Breast epithelium (tissue), 4 donors: ENCODE results near the gene UNC45A. TPM values are rescaled to one million over a fixed set of nuclear protein-coding genes. Genes with fewer than 3 reads are reported as not detected.

Experiments
- DNase-seq, 2 donors: peaks; one replicate each; pipeline ENCODE4 v3.0.0-alpha.2; 2019; ENCODE audit warnings: low spot score in 2 of 2
- H3K27ac ChIP-seq, 2 donors: fragments of 200-600 bp; sonication (generic) in 1 of 2; one replicate each; pipeline ENCODE4 v1.5.1; 2016 to 2019; ENCODE audit warnings: mild to moderate bottlenecking in 1 of 2
- H3K27me3 ChIP-seq, 2 donors: fragments of 200-600 bp; sonication (generic) in 1 of 2; one replicate each; pipeline versions ENCODE4 v1.5.1 to v1.6.0; 2017 to 2019; ENCODE audit warnings: control low read depth in 1 of 2, mild to moderate bottlenecking in 1 of 2
- H3K36me3 ChIP-seq: fragments of 200-600 bp; one replicate; pipeline ENCODE4 v1.5.1; 2019
- H3K4me1 ChIP-seq, 2 donors: fragments of 200-600 bp; sonication (generic); one replicate each; pipeline ENCODE4 v1.5.1; 2016 to 2019; ENCODE audit warnings: control low read depth in 1 of 2
- H3K4me3 ChIP-seq, 3 donors: fragments of 200-600 bp; sonication (generic); 1 replicate in 2 of 3; 2 replicates in 1 of 3; pipeline ENCODE4 v1.5.1; 2016 to 2019; ENCODE audit warnings: mild to moderate bottlenecking in 3 of 3, moderate library complexity in 2 of 3
- H3K9me3 ChIP-seq, 2 donors: fragments of 200-600 bp; sonication (generic) in 1 of 2; one replicate each; pipeline ENCODE4 v1.5.1; 2016 to 2019; ENCODE audit warnings: control low read depth in 1 of 2
- POLR2A ChIP-seq: fragments of 450-650 bp; IDR thresholded peaks from one replicate; pipeline ENCODE4 v1.6.1; 2016; ENCODE audit warnings: antibody characterized with exemption, mild to moderate bottlenecking, moderate library complexity
- POLR2AphosphoS5 ChIP-seq, 3 donors: sonication (generic); formaldehyde crosslinking; IDR thresholded peaks; one replicate each; pipeline ENCODE4 v1.6.1; 2017; ENCODE audit warnings: antibody characterized with exemption in 3 of 3
- intact Hi-C: fragments of 100-400 bp; cut with DNase I; formaldehyde crosslinking; loops from one replicate; pipeline ENCODE4 v1.15.1; 2023; ENCODE audit warnings: low total_unique reads
- total RNA-seq, 3 donors: library from RNA; depleted of rRNA; stranded (reverse); fragments of >200 nt; gene quantifications; one replicate each; pipeline ENCODE4 v1.1.0, GENCODE V29; 2016
- TF ChIP-seq, protein P1 (sequence below), 3 donors: fragments of 450-650 bp; IDR thresholded peaks; one replicate each; pipeline ENCODE4 v1.5.1; 2016 to 2017; ENCODE audit warnings: antibody characterized with exemption in 3 of 3, mild to moderate bottlenecking in 3 of 3, moderate library complexity in 3 of 3

UNC45A gene
- total RNA-seq, 3 donors from 2014 or later: 52.4 to 65.0 (median 59.8) TPM

DNA sequence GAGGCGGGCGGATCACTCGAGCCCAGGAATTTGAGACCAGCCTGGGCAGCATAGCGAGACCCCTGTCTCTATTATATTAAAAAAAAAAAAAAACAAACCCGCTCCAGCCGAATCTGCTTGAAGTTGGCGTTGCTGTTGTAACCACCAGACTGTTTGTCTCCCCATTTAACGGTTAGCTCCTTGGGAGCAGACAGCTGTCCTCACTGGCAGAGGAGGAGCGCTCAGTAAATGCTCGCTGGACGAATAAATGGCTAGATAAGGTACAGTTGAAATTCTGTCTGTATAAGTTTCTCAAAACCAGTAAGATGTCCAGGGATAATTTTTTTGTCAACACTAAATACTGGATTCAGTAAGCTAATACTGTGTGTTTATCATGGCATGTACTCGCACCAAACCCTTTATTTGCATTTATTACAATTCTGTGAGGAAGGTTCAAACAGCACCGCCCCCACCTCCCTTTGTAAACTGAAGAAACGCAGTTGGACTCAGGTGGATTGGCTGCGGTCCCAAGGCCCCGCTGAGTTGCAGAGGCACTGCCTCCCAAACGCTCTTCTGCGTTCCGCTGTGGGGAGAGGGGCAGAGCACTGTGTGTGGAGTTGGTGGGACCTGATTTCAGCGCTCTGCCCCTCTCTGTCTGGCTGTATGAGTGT is 20.7 kb downstream of the UNC45A start:
- H3K4me1 ChIP-seq: peaks cover 3 to 8% of the 10 kb centered on the region in 2 donors
- H3K27me3 ChIP-seq: no peaks in the 10 kb centered on the region
- intact Hi-C loops: loop anchor here (5.0 kb wide), 1 partner anchor 312 kb away; no protein-coding TSS in a partner anchor

DNA sequence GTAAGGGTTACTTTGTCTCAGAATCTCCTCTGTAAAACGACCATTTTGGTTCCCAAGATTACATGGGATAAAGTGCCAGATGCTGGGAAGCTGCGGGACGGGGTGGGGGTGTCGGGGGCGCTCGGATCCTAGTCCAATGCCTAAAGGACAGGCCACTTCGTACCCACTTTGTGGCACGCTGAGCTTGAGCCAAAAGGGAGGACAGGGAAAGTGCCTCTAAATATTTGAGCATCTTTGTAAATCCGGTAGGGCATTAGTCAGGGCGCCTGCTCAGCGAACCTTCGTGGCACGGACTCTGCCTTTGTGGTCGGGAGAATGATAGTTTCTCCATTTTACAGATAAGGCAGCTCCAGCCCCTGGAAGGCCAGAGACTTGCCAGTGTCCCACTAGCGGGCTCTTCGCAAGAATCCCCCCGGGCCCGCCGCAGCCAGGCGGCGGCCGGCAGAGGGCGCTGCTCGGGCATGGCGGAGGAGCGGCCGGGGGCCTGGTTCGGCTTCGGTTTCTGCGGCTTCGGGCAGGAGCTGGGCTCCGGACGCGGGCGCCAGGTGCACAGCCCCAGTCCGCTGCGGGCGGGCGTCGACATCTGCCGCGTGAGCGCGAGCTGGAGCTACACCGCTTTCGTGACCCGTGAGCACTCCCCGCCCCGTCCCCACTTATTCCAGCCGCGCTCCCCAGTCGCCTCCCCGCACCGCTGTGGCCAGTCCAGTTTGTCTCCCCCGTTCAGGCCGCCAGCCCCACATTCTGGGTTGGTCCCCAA is 21.4 kb downstream of the UNC45A start:
- TF ChIP-seq, protein P1, sequence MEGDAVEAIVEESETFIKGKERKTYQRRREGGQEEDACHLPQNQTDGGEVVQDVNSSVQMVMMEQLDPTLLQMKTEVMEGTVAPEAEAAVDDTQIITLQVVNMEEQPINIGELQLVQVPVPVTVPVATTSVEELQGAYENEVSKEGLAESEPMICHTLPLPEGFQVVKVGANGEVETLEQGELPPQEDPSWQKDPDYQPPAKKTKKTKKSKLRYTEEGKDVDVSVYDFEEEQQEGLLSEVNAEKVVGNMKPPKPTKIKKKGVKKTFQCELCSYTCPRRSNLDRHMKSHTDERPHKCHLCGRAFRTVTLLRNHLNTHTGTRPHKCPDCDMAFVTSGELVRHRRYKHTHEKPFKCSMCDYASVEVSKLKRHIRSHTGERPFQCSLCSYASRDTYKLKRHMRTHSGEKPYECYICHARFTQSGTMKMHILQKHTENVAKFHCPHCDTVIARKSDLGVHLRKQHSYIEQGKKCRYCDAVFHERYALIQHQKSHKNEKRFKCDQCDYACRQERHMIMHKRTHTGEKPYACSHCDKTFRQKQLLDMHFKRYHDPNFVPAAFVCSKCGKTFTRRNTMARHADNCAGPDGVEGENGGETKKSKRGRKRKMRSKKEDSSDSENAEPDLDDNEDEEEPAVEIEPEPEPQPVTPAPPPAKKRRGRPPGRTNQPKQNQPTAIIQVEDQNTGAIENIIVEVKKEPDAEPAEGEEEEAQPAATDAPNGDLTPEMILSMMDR (IDR thresholded peaks at IDR 0.05): peak; percentile 78 to 89 (median 88)
- no peak for TF ChIP-seq POLR2AphosphoS5 (IDR thresholded peaks at IDR 0.05)
- TF ChIP-seq POLR2A: no peak
- Histone ChIP-seq H3K27ac (peak overlapping the region; percentile 53 to 64), H3K9me3 (no peaks in the 10 kb centered on the region), H3K27me3 (no peaks in the 10 kb centered on the region), H3K36me3 (peaks cover 8% of the 10 kb centered on the region), H3K4me3 (peak overlapping the region; percentile 66 to 77 (median 68)), H3K4me1 (peaks cover 3 to 8% of the 10 kb centered on the region in 2 donors)
- intact Hi-C loops: loop anchor here (5.0 kb wide), 1 partner anchor 311 kb away; no protein-coding TSS in a partner anchor
- DNase-seq: peak; percentile 57 to 74

More for the DNA sequence above, 20.7 kb downstream of the UNC45A start:
- DNase-seq: no peak
- TF ChIP-seq POLR2A (no peak), POLR2AphosphoS5 (IDR thresholded peaks at IDR 0.05) (no peak)
- TF ChIP-seq, protein P1 (IDR thresholded peaks at IDR 0.05): no peak
- Histone ChIP-seq H3K4me3 (peak overlapping the region; percentile 61 to 80 (median 79)), H3K36me3 (peaks cover 8% of the 10 kb centered on the region), H3K27ac (no peak overlapping the region), H3K9me3 (no peaks in the 10 kb centered on the region)

DNA sequence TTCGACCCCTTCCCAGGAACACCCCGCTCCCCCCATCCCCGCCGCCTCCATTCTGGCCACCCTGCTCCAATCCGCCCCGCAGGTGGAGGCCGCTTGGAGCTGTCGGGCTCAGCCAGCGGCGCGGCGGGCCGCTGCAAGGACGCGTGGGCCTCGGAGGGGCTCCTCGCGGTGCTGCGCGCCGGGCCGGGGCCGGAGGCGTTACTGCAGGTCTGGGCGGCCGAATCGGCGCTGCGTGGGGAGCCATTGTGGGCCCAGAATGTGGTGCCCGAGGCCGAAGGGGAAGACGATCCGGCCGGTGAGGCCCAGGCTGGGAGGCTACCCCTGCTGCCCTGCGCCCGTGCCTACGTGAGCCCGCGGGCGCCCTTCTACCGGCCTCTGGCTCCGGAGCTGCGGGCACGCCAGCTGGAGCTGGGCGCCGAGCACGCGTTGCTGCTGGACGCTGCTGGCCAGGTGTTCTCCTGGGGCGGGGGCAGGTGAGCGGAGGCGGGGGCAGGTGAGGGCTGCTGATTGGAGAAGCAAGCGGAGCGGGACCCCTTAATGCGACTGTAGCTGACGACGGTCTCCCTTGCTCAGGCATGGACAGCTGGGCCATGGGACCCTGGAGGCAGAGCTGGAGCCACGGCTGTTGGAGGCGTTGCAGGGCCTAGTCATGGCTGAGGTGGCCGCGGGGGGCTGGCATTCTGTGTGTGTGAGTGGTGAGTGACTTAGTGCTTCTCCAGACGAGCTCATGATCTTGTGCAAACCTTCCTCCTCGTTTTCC is 22.1 kb downstream of the UNC45A start:
- Histone ChIP-seq H3K4me1 (peaks cover 3 to 8% of the 10 kb centered on the region in 2 donors), H3K27me3 (no peaks in the 10 kb centered on the region), H3K27ac (peak overlapping the region; percentile 53 to 64), H3K4me3 (peak overlapping the region; percentile 66 to 77 (median 68)), H3K9me3 (no peaks in the 10 kb centered on the region), H3K36me3 (peaks cover 8% of the 10 kb centered on the region)
- TF ChIP-seq, protein P1 (IDR thresholded peaks at IDR 0.05): no peak
- TF ChIP-seq POLR2A (no peak), POLR2AphosphoS5 (IDR thresholded peaks at IDR 0.05) (no peak)
- intact Hi-C loops: loop anchor here (5.0 kb wide), 1 partner anchor 310 kb away; no protein-coding TSS in a partner anchor
- peak in 1 of 2 donors; percentile 51 for DNase-seq

DNA sequence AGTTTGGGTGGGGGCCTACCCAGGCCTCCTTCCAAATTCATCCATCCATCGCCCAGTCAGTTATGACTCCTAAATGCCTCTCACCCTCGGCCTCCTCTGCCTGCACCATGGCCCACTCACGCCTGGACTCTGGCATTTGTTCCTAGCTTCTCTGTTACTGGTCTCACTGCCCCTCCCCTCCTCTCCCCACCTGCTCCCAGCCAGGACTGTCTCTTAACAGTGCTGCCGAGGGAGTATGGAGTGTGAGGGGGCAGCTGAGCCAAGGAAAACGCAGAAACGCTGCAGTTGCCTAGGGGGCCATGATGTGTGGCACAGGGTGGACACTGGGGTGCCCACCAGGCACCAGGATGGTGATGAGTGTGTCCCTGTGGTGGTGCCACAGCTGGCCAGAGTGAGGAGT is 22.7 kb downstream of the UNC45A start:
- DNase-seq: no peak
- intact Hi-C loops: loop anchor here (5.0 kb wide), 1 partner anchor 310 kb away; no protein-coding TSS in a partner anchor
- Histone ChIP-seq H3K4me3 (peak overlapping the region; percentile 66 to 77 (median 68)), H3K9me3 (no peaks in the 10 kb centered on the region), H3K4me1 (peaks cover 3 to 8% of the 10 kb centered on the region in 2 donors), H3K27me3 (no peaks in the 10 kb centered on the region), H3K36me3 (peaks cover 7% of the 10 kb centered on the region), H3K27ac (no peak overlapping the region)
- TF ChIP-seq POLR2AphosphoS5 (IDR thresholded peaks at IDR 0.05) (no peak), POLR2A (no peak)

DNA sequence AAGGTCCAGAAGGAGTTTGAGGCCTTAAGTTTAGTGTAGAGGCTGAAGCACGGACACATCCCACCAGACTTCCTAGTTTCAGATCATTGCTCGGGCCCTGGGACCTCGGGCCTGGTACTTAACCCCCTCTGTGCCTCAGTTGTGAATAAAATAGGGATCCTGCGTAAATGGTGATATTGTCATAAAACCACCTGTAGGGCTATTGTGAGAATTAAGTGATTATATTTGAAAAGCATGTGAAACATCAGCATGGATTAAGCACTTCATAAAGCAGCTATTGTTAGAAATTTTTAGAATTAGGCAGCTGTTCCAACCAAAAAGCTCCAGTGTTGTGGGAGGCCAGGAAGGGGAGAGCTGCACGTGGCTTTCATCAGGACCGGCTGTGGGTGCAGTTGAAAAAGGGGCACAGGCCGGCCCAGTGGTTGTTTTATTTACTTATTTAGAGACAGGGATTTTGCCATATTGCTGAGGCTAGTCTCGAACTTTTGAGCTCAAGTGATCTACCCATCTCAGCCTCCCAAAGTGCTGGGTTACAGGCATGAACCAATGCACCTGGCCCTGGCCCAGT is 24.0 kb downstream of the UNC45A start:
- DNase-seq: no peak
- H3K36me3 ChIP-seq: no peaks in the 10 kb centered on the region
- H3K27ac ChIP-seq: peak overlapping the region in 1 of 2 donors; percentile 2
- no peaks in the 10 kb centered on the region for H3K9me3 ChIP-seq
- H3K4me1 ChIP-seq: peaks cover 3 to 8% of the 10 kb centered on the region in 2 donors
- intact Hi-C loops: loop anchor here (5.0 kb wide), 1 partner anchor 308 kb away; no protein-coding TSS in a partner anchor
- no peak for TF ChIP-seq POLR2A
- TF ChIP-seq POLR2AphosphoS5 (IDR thresholded peaks at IDR 0.05): no peak
- TF ChIP-seq, protein P1 (IDR thresholded peaks at IDR 0.05): no peak
- no peaks in the 10 kb centered on the region for H3K27me3 ChIP-seq
- H3K4me3 ChIP-seq: no peak overlapping the region
